Heart left ventricle (tissue), 16 donors: ENCODE measurements around the gene BMPER. TPM values are rescaled to one million over a fixed set of nuclear protein-coding genes. Genes with fewer than 3 reads are reported as not detected.
A peak's percentile ranks its signal among the peaks of the same experiment; 100 is the strongest.

Experiments used
- ATAC-seq, 4 donors: fragments of 200-7000 bp; cut with Tn5 transposase; one replicate each; pipeline ENCODE4 v1.9.1; 2020 to 2022; ENCODE audit warnings: moderate library complexity in 4 of 4, mild to moderate bottlenecking in 3 of 4, moderate number of reproducible peaks in 1 of 4
- DNase-seq, 5 donors: peaks; one replicate each; pipeline ENCODE4 v3.0.0-alpha.2; 2020
- H3K27ac ChIP-seq, 12 donors: fragments of 200-600 bp; sonication (generic) in 4 of 12; one replicate each; pipeline versions ENCODE4 v1.5.0 to v1.8.0; 2016 to 2022; ENCODE audit warnings: mild to moderate bottlenecking in 2 of 12
- H3K27me3 ChIP-seq, 9 donors: fragments of 200-600 bp; sonication (generic) in 2 of 9; one replicate each; pipeline versions ENCODE4 v1.5.1 to v1.8.0; 2016 to 2022; ENCODE audit warnings: mild to moderate bottlenecking in 3 of 9
- H3K36me3 ChIP-seq, 9 donors: fragments of 200-600 bp; sonication (generic) in 2 of 9; one replicate each; pipeline versions ENCODE4 v1.5.0 to v1.8.0; 2018 to 2022; ENCODE audit warnings: mild to moderate bottlenecking in 2 of 9
- H3K4me1 ChIP-seq, 12 donors: fragments of 200-600 bp; sonication (generic) in 4 of 12; one replicate each; pipeline versions ENCODE4 v1.5.0 to v1.8.0; 2016 to 2022; ENCODE audit warnings: mild to moderate bottlenecking in 3 of 12
- H3K4me3 ChIP-seq, 12 donors: fragments of 200-600 bp; sonication (generic) in 4 of 12; one replicate each; pipeline versions ENCODE4 v1.5.0 to v1.8.0; 2017 to 2022; ENCODE audit warnings: mild to moderate bottlenecking in 9 of 12, moderate library complexity in 4 of 12
- H3K9me3 ChIP-seq, 12 donors: fragments of 200-600 bp; sonication (generic) in 4 of 12; one replicate each; pipeline versions ENCODE4 v1.5.0 to v1.8.0; 2016 to 2022; ENCODE audit warnings: mild to moderate bottlenecking in 1 of 12
- CTCF ChIP-seq, 12 donors: fragments of 200-600 bp; sonication (generic) in 4 of 12; IDR thresholded peaks; one replicate each; pipeline versions ENCODE4 v1.5.0 to v1.8.0; 2018 to 2022; ENCODE audit warnings: antibody characterized with exemption in 12 of 12, mild to moderate bottlenecking in 5 of 12
- POLR2A ChIP-seq, 2 donors: fragments of 450-650 bp; IDR thresholded peaks; one replicate each; pipeline ENCODE4 v1.6.1; 2017; ENCODE audit warnings: antibody characterized with exemption in 2 of 2, mild to moderate bottlenecking in 2 of 2, moderate library complexity in 2 of 2
- WGBS, 4 donors: extraction: QIAGEN DNeasy Blood & Tissue Kit in 2 of 4; methylation state at CpG; one replicate each; pipeline versions ENCODE4 v1.1.5 to v1.1.7; 2013 to 2018; 5-methylcytosine and 5-hydroxymethylcytosine counted together
- intact Hi-C, 10 donors: fragments of 100-400 bp; cut with DNase I; formaldehyde crosslinking; loops; one replicate each; pipeline versions ENCODE4 v1.11.1 to v1.14.2; 2022
- polyA plus RNA-seq, 2 donors: library from polyadenylated mRNA; stranded (reverse); fragments of 200-250 nt; gene quantifications; one replicate each; pipeline ENCODE4 v1.2.3, GENCODE V29; 2013
- total RNA-seq, 9 donors: library from RNA; depleted of rRNA in 2 of 9; stranded (reverse); fragments of >200 nt in 2 of 9; fragmentation: NEBNext Ultra II Directional in 3 of 9; extraction: Animal tissue kit (Norgen Biotek cat#: 25700) in 3 of 9; gene quantifications; one replicate each; pipeline versions ENCODE4 v1.1.0 to v1.2.4, GENCODE V29; 2016 to 2023
- donor health status: ischemic (EF 13 %, LVEDD 7.1; RV severe dilation, severe dysfunction).
- donor health status: healthy with polysubstance abuse.
- donor health status: DM: no; HTN: yes; CAD: no.
- donor health status: DM: no; HTN: no; CAD: no.
- donor health status: ischemic (EF 25% LVEDD 6.9; RV normal size, moderate dysfunction).
- donor health status: ischemic (EF 25% LVEDD 5.7; RV mildly dilated, moderate dysfunction).
- donor health status: healthy.
- donor health status: DM: yes; HTN: yes; CAD: no.
- donor health status: ischemic (EF 35%, LVEDD 5.7; RV mildly dilated, moderate dysfunction).
- donor health status: nonischemic (EF 11% LVEDD 7.7; RV severe dilation, severe dysfunction).
- donor health status: DM: yes; HTN: yes; CAD: no.
- donor health status: PGD.
- donor health status: ischemic (EF 29% LVEDD 5.4; RV normal size, mild dysfunction).
- donor health status: nonischemic (EF 23%, LVEDD 6.1; RV moderate dilation, normal function).

The BMPER gene
- total and polyA plus RNA-seq, 11 donors, result 0.05 to 4.2 (median 0.85) TPM

- Histone ChIP-seq H3K36me3 (no peaks in the 10 kb centered on the region), H3K27me3 (no peaks in the 10 kb centered on the region), H3K27ac (no peak overlapping the region), H3K4me1 (peaks cover 0 to 6% (median under 1%) of the 10 kb centered on the region in 12 donors), H3K4me3 (no peak overlapping the region), H3K9me3 (no peaks in the 10 kb centered on the region)
- TF ChIP-seq CTCF (IDR thresholded peaks at IDR 0.05) (no peak), POLR2A (IDR thresholded peaks at IDR 0.05) (no peak)
- no peak for DNase-seq
- intact Hi-C loops, result no loop called here
- ATAC-seq, result no peak
- 82 to 89% (median 85%) methylated on average over 8 of the region's 8 CpGs for WGBS, 4 donors
Observed at GRCh38 chr7:33868166-33868565, 37.2 kb upstream of the BMPER start.

GRCh38 chr7:33869176-33869575 lies 36.2 kb upstream of the BMPER start:
- intact Hi-C loops, result no loop called here
- no peaks in the 10 kb centered on the region for H3K36me3 ChIP-seq
- ATAC-seq, result no peak
- H3K27ac ChIP-seq, result no peak overlapping the region
- no peaks in the 10 kb centered on the region for H3K9me3 ChIP-seq
- no peaks in the 10 kb centered on the region for H3K4me1 ChIP-seq
- 92 to 99% (median 95%) methylated on average over 5 of the region's 5 CpGs for WGBS, 4 donors
- H3K4me3 ChIP-seq, result no peak overlapping the region
- no peaks in the 10 kb centered on the region for H3K27me3 ChIP-seq
- TF ChIP-seq POLR2A (IDR thresholded peaks at IDR 0.05) (no peak), CTCF (IDR thresholded peaks at IDR 0.05) (no peak)
- DNase-seq, result no peak

- DNase-seq (no peak), ATAC-seq (no peak)
- intact Hi-C loops, result no loop called here
- H3K9me3 ChIP-seq, result no peaks in the 10 kb centered on the region
- H3K4me3 ChIP-seq, result no peak overlapping the region
- TF ChIP-seq POLR2A (IDR thresholded peaks at IDR 0.05) (no peak), CTCF (IDR thresholded peaks at IDR 0.05) (no peak)
- 84 to 91% (median 88%) methylated on average over 3 of the region's 3 CpGs for WGBS, 4 donors
- H3K4me1 ChIP-seq, result no peaks in the 10 kb centered on the region
- H3K27ac ChIP-seq, result no peak overlapping the region
- H3K36me3 ChIP-seq, result no peaks in the 10 kb centered on the region
- no peaks in the 10 kb centered on the region for H3K27me3 ChIP-seq
Observed at GRCh38 chr7:33870120-33870519, 35.2 kb upstream of the BMPER start.

- no peak for TF ChIP-seq POLR2A (IDR thresholded peaks at IDR 0.05)
- no peak for TF ChIP-seq CTCF (IDR thresholded peaks at IDR 0.05)
- intact Hi-C loops, result no loop called here
- no peaks in the 10 kb centered on the region for H3K27me3 ChIP-seq
- 49 to 61% (median 60%) methylated on average over 4 of the region's 4 CpGs for WGBS, 4 donors
- ATAC-seq (peak in 1 of 4 donors; percentile 29), DNase-seq (no peak)
- peaks cover 0 to 16% (median 0%) of the 10 kb centered on the region in 12 donors for H3K4me1 ChIP-seq
- no peaks in the 10 kb centered on the region for H3K36me3 ChIP-seq
- no peak overlapping the region for H3K27ac ChIP-seq
- H3K9me3 ChIP-seq, result no peaks in the 10 kb centered on the region
- H3K4me3 ChIP-seq, result no peak overlapping the region
Observed at GRCh38 chr7:33872870-33873269, 32.5 kb upstream of the BMPER start.
